ENCODE results near the gene PRORP.

The PRORP gene

DNA sequence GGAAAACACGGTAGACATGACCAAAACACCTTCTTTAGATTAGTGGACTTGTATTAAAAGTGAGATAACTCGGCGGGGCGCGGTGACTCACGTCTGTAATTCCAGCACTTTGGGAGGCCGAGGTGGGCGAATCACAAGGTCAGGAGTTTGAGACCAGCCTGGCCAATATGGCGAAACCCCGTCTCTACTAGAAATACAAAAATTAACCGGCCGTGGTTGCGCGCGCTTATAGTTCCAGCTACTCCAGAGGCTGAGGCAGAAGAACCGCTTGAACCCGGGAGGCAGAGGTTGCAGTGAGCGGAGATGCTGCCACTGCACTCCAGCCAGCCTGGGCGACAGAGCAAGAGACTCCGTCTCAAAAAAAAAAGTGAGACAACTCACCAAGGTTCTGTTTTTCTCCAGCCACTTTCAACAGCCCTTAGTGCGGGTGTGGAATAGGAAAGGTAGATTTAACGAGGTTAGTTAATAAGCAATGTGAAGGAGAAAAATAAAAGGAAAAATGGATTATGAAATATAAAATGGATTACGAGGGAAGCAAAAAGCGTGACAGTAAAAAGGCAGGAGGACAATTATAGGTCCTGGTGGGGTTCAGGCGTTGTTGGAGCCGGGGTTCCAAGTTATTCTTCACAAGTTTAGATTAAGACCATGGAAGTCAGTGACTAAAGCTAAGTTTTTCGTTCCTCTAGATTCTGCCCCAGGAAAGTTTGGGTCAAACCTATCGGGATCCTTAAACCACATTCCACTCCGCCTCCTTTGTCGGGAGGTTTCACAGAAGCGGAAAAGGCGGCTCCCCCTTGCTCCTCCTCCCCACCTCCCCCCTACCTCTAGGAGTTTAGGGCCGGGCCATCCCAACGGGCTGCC is 1.1 kb upstream of the PRORP start:
- TF ChIP-seq CREB1 (IDR thresholded peaks at IDR 0.05; ENCODE audit: low read depth) (no peak), TEAD4 (IDR thresholded peaks at IDR 0.05) (peak; percentile 54), TAF1 (IDR thresholded peaks at IDR 0.05; ENCODE audit: low read depth) (peak; percentile 59; the same call in 1 of the 2 replicates), EP300 (IDR thresholded peaks at IDR 0.05; ENCODE audit: borderline replicate concordance) (no peak), MAX (IDR thresholded peaks at IDR 0.05) (no peak), USF1 (IDR thresholded peaks at IDR 0.05) (no peak), YY1 (IDR thresholded peaks at IDR 0.05; ENCODE audit: low read depth) (no peak)

DNA sequence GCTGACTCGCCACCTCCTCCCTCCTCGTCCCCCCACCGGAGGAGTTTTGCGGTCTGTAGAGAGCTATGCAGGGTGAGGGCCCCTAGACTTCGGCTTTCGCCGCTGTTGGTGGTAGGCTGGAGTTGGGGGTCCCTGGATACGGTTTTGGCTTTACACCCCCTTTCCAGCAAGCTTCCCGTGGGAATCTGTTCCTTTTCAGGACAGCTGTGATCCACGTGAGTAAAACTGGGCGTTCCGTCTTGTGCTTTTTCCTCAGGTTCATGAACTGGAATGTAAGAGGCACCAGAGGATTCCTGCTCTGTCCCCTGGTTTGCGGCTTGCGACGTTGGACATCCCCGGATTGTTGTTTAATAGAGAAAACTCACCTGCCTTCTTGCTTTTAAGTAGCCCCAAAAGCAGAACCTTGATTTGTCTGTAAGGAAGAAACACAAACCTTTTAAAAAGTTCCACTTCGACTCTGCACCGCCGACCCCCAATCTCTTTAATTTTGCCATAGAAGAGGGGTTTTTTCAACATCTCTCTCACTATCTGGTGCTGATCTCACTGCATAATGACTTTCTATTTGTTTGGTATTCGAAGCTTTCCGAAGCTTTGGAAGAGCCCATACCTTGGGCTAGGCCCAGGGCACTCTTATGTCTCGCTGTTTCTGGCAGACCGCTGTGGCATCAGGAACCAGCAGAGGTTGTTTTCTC is 490 bp downstream of the PRORP start:
- TF ChIP-seq CEBPB (IDR thresholded peaks at IDR 0.05) = no peak
- TF ChIP-seq RAD21 (IDR thresholded peaks at IDR 0.05; ENCODE audit: low read depth) = no peak
- no peak for TF ChIP-seq ZBTB7A (IDR thresholded peaks at IDR 0.05; ENCODE audit: low read depth)
- TF ChIP-seq NFIC (IDR thresholded peaks at IDR 0.05) = no peak
- TF ChIP-seq TAF1 (IDR thresholded peaks at IDR 0.05; ENCODE audit: low read depth) = no peak
- TF ChIP-seq USF1 (IDR thresholded peaks at IDR 0.05) = no peak
- no peak for TF ChIP-seq EGR1 (IDR thresholded peaks at IDR 0.05)
- TF ChIP-seq FOXM1 (IDR thresholded peaks at IDR 0.05; ENCODE audit: borderline replicate concordance, low read depth) = no peak

GRCh38 chr14:35123388-35123703 is 994 bp downstream of the PRORP start:
- TF ChIP-seq EP300 (IDR thresholded peaks at IDR 0.05; ENCODE audit: borderline replicate concordance) = no peak

- TF ChIP-seq YY1 (IDR thresholded peaks at IDR 0.05; ENCODE audit: low read depth) (no peak), NFIC (IDR thresholded peaks at IDR 0.05) (no peak), TAF1 (IDR thresholded peaks at IDR 0.05; ENCODE audit: low read depth) (no peak), RAD21 (IDR thresholded peaks at IDR 0.05; ENCODE audit: low read depth) (no peak), TCF12 (IDR thresholded peaks at IDR 0.05; ENCODE audit: low read depth) (no peak), REST (IDR thresholded peaks at IDR 0.05; ENCODE audit: low read depth) (no peak), USF1 (IDR thresholded peaks at IDR 0.05) (no peak)
These were observed 1.8 kb downstream of the PRORP start for GRCh38 chr14:35124127-35124526.

DNA sequence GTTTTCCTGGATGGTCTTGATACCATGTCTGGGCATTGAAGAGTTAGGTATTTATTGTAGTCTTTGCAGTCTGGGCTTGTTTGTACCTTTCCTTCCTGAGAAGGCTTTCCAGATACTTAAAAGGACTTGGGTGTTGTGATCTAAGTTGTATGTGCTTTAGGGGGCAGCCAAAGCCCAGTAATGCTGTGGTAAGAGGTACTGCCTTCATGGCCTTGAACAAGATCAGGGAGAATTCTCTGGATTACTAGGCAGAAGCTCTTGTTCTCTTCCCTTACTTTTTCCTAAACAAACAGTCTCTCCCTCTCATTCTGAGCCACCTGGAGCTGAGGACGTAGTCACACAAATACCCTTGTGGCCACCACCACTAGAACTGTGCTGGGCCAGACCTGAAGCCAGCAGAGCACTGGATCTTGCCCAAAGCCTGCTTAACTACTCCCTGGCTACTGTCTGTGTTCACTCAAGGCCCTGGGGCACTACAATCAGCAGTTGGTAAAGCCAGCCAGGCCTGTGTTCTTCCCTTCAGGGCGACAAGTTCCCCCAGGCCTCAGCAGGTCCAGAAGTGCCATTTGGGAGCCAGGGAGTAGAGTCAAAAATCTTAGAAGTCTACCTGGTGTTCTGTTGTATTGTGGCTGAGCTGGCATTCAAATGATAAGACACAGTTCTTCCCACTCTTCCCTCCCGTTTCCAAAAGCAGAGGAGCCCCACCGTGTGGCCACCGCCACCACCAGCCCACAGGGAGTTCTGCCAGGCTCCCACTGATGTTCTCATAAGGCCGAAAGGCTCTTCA is 11.4 kb downstream of the PRORP start:
- TF ChIP-seq RAD21 (IDR thresholded peaks at IDR 0.05; ENCODE audit: low read depth) = no peak
- no peak for TF ChIP-seq TAF1 (IDR thresholded peaks at IDR 0.05; ENCODE audit: low read depth)
- no peak for TF ChIP-seq NFIC (IDR thresholded peaks at IDR 0.05)
- TF ChIP-seq MAX (IDR thresholded peaks at IDR 0.05) = no peak

GRCh38 chr14:35134329-35135123 is 12.2 kb downstream of the PRORP start:
- no peak for TF ChIP-seq ZBTB7A (IDR thresholded peaks at IDR 0.05; ENCODE audit: low read depth)
- no peak for TF ChIP-seq USF1 (IDR thresholded peaks at IDR 0.05)
- TF ChIP-seq CREB1 (IDR thresholded peaks at IDR 0.05; ENCODE audit: low read depth) = no peak
- TF ChIP-seq REST (IDR thresholded peaks at IDR 0.05; ENCODE audit: low read depth) = no peak
- TF ChIP-seq EGR1 (IDR thresholded peaks at IDR 0.05) = no peak
- no peak for TF ChIP-seq FOXM1 (IDR thresholded peaks at IDR 0.05; ENCODE audit: borderline replicate concordance, low read depth)
- no peak for TF ChIP-seq TAF1 (IDR thresholded peaks at IDR 0.05; ENCODE audit: low read depth)
- no peak for TF ChIP-seq YY1 (IDR thresholded peaks at IDR 0.05; ENCODE audit: low read depth)
- TF ChIP-seq CEBPB (IDR thresholded peaks at IDR 0.05) = no peak
- TF ChIP-seq MAX (IDR thresholded peaks at IDR 0.05) = no peak
- no peak for TF ChIP-seq NFIC (IDR thresholded peaks at IDR 0.05)
- no peak for TF ChIP-seq RAD21 (IDR thresholded peaks at IDR 0.05; ENCODE audit: low read depth)
